Putamen (tissue), 1 donor: ENCODE data around the gene GNPTAB.
"Not testable (repeated sequence)": the region's sequence is repeated elsewhere in the genome, so short reads cannot be mapped to it uniquely, and the experiment has no call there.

Experiments
- DNase-seq: peaks from one replicate; pipeline ENCODE4 v3.0.0-alpha.2; 2016; ENCODE audit warnings: low spot score

GNPTAB gene

DNA sequence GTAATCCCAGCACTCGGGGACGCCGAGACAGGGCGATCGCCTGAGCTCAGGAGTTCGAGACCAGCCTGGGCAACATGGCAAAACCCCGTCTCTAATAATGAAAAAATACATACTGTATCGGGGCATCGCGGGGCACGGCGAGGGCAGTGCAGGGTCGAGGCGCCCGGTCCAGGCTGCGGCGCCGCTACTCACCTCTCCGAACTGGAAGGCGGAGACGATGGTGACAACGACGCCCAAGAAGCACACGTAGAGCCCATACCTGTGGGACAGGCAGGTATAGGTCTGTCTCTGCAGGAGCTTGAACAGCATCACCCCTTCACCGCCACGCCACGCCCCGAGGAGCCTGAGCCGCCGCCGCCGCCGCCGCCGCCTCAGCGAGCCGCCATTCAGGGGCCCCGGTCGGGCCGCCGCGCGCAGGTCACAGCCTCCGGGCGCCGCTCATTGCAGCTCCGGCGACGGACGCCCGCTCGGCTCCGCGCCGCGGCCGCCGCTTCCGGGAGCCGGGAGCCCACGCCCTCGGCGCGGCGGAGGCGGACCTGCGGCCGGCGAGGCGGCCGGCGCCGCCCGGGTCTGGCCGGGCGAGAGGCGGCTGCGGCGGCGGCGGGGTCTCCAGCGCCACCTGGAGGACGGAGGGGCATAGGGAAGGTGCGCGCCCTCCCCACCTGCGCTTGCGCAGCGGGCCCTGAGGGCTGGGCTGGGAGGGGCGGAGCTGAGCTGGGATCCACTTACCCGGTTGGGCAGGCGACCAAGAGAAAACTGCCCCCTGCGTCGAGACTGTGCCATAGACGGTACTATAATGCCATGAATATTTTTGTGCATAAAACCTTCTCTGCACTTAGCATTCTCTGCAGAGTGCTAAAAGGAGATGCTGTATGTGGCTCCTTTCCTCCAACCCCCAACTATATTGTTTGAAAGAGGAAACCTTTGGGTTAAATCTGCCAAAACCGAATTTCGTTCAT is at the start of gene GNPTAB:
Gene GNPTAB (minus strand): TSS at position 593 of the 959 bp plus-strand sequence. CDS start 284 bp downstream, at position 309.
- peak; percentile 91 for DNase-seq

DNA sequence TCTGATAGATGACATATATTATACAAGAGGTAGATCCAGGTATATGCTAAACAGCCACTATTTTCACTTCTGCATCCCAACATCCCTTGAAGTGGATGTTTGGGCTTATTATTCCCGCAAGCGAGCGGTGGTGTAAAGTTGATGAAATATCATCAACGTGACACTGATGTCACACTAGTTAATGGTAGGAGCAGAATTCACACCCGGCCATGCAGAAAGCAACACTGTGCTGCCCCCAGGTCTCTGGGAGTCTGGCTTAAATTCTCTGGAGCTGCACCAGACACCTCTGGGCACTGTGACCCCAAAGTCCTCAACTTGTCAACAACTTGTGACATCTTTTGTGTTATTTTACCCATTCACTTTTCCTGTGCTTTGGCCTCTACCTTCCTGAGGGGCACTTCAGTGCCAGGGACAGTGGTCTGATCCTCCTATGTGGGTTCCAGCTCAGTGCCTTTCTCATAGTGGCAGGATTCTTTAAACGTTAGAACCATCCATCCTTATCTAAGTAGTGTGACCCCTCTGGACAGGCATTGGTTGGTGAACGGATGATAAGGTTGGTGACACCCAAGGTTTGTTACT is 47.6 kb upstream of the GNPTAB start:
- no peak for DNase-seq

DNA sequence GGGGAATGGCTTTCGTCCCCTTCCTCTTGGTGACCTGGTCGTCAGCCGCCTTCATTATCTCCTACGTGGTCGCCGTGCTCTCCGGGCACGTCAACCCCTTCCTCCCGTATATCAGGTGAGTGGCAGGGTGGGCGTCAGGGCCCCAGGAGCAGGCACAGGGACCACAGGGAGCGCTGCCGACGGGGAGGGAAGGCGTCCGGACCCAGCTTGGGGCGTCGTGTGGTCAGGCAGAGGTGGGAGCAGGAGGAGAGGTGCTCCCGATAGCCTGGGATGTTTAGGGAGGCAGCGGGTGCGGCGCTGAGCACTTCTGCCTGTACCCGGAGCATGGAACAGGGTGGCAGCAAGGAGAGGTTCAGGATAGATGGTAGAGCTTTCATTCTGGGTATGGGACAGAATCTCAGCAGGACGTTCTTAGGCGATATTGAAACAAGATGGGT is 47.1 kb upstream of the GNPTAB start:
- no peak for DNase-seq

DNA sequence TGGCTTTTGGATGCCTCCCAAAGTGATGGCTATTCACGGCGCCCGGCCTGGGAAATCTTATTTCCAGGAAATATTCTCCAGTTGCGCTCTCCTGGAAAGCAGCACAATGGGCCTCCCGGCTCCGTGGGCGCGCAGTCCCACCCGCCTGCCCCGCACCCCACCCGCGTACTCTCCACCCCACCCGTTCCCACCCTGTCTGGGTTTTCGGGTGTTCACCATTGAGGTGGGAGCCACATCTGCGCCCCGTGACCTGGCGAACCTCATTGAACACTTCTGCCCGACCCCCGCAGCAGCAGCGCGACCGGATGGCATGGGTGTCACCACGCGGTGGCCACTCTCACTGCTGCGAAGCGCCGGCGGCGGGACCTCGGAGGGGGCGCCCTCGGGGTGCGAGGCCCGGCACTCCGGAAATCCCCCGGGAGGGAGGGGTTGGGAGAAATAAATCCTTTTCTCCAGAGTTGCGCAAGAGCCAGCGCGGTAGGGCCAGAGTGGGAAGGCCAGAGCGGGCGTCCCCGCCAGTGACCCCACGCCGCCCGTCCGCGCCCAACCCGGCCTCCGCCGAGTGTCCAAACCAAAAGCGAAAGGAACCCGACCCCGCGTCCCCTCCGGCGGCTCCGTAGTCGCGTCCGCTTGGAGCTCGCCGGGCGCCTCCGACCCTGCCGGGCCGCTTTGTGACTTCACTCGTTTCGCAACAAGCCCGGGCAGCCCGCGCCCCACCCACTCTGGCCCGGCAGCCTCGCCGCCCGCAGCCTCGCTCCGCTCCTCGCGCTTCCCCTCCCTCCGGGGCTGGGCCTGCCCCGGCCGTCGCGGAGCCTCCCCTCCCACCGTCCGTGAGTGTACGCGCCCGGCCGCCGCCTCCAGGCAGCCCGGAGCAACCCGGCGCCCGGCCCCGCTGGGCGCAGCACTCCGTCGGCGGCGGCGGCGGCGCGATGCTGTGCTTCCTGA is 46.4 kb upstream of the GNPTAB start, which contains the start of gene DRAM1:
Gene DRAM1 (plus strand): TSS at position 720 of the 945 bp plus-strand sequence. CDS start 210 bp downstream, at position 930.
- peak; percentile 43 for DNase-seq

DNA sequence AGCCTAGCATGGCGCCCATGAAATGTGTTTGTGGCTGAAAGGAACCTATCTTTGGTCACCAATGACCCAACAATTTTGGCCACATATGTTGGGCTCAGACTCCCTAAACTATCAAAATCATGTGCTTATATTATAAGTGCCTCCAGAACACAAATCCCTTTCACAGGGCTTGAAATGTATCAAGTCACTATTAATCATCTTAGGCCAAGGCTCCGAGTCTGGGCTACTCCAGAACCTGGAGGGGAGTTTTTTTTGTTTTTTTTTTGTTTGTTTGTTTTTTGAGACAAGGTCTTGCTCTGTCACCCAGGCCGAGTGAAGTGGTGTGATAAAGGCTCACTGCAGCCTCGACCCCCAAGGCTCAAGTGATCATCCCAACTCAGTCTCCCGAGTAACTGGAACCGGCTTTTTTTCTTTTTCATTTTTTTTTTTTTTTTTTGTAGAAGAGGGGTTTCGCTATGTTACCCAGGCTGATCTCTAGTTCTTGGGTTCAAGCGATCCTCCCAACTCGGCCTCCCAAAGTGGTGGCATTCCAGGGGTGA is 45.6 kb upstream of the GNPTAB start:
- no peak for DNase-seq

DNA sequence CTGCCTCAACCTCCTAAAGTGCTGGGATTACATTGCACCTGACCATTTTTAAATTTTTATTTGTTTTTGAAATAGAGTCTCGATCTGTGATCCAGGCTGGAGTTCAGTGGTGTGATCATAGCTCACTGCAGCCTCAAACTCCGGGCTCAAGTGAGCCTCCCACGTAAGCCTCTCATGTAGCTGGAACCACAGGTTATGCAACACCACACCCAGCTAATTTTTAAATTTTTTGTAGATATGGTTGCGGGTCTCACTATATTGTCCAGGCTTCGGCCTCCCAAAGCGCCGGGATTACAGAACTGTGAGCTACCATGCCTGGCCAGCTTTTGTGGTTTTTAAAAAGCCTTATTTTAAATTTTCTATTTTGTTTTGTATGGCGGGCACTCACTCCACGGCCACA is 44.4 kb upstream of the GNPTAB start:
- DNase-seq, result no peak

DNA sequence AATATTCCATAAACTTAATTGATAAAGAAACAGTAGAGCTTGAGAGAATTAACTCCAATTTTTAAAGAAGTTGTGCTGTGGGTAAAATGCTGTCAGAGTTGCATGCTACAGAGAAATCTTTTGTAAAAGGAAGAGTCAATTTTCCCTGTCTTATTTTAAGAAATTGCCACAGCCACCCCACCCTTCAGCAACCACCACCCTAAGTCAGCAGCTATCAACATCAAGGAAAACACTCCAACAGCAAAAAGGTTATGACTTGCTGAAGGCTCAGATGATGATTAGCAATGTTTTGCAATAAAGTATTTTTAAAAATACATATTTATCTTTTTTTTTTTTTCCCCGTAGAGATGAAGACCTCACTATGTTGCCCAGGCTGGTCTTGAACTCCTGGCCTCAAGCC is 40.2 kb upstream of the GNPTAB start:
- DNase-seq, result no peak

DNA sequence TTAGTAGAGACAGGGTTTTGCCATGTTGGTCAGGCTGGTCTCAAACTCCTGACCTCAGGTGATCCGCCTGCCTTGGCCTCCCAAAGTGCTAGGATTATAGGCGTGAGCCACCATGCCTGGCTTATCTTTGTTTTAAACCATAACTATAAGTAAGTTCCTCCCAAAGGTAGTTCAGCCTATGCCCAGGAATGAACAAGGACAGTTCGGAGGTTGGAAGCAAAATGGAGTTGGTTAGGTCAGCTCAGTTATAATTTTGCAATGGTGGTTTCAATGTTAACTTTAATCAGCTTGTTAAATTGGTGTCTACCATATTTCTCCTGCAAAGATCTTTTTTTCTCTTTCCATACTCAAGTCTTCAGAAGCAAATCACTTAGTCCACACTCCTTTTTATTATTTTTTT is 36.9 kb upstream of the GNPTAB start:
- not testable (repeated sequence) for DNase-seq

DNA sequence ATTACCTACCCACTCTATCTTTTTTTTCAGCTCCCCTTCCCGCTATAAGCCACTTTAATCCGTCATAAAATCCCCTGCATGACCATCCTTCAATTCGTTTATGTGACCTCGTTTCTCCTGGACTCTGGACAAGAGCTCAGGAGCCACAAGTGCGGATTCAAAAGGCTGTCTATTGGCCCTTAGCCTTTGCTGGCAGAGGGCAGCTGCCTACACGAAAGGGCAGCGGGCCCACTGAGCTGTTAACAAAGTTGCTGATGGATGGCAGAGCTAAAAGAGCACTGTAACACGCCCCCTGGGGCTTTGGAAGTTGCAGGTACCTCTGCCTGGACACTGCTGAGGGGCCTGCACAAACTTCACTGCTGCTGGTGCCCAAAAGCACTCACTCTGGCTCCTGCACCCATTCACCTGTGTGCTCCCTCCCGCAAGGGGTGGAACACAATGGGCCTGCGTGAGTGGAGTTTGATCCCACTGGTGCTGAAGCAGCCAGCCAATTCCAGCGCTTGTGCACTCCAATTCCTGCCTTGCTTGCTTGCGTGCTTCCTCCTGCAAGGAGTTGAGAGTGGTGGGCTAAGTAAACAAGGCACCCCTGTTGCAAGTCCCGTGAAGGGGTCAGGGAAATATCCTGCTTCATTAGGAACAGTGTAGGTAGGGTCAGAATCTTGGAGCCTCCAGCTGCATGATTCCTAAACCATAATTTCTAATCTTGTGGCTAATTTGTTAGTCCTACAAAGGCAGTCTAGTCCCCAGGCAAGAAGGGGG is 36.0 kb upstream of the GNPTAB start:
- no peak for DNase-seq

DNA sequence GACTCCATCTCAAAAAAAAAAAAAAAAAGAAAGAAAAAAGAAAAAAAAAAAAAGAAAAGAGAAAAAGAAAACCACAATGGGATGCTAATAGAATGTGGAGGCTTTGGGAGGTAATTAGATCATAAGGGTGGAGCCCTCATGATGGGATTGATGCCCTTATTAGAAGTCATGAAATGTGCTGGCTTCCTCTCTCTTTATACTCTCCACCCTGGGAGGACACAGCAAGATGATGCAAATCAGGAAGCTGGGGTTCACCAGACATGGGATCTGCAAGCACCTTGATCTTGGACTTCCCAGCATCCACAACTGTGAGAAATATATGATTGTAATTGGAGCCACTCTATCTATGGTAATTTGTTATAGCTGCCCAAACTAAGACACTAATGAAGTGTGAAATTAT is 33.2 kb upstream of the GNPTAB start:
- no peak for DNase-seq

DNA sequence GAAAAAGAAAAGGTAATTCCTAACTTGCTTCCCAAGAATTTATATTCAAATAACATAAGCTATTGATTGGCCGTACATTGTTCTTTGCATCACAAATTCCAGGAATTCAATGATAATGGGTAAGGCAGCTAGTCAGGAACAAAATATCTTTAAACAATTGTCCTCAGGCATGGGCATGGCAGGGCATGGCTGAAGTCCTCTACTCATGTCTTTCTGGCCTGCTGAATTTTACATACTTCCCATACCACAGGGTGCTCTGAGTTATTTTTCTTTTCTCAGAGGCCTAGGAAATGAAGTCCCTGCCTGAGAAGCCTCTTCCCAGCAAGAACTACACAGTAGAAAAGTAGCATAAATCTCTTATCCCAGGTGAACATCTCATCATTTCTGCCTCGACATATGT is 31.5 kb upstream of the GNPTAB start:
- DNase-seq, result no peak

DNA sequence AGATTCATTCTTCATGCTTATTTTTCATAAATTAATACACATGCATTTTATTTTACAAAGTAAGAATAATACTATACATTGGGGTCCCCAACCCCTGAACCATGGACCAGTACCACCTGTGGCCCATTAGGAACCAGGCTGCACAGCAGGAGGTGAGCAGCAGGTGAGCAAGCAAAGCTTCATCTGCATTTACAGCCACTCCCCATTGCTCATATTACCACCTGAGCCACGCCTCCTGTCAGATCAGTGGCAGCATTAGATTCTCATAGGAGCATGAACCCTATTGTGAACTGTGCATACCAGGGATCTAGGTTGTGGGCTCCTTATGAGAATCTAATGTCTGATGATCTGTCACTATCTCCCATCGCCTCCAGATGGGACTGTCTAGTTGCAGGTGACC is 30.9 kb upstream of the GNPTAB start:
- not testable (repeated sequence) for DNase-seq

DNA sequence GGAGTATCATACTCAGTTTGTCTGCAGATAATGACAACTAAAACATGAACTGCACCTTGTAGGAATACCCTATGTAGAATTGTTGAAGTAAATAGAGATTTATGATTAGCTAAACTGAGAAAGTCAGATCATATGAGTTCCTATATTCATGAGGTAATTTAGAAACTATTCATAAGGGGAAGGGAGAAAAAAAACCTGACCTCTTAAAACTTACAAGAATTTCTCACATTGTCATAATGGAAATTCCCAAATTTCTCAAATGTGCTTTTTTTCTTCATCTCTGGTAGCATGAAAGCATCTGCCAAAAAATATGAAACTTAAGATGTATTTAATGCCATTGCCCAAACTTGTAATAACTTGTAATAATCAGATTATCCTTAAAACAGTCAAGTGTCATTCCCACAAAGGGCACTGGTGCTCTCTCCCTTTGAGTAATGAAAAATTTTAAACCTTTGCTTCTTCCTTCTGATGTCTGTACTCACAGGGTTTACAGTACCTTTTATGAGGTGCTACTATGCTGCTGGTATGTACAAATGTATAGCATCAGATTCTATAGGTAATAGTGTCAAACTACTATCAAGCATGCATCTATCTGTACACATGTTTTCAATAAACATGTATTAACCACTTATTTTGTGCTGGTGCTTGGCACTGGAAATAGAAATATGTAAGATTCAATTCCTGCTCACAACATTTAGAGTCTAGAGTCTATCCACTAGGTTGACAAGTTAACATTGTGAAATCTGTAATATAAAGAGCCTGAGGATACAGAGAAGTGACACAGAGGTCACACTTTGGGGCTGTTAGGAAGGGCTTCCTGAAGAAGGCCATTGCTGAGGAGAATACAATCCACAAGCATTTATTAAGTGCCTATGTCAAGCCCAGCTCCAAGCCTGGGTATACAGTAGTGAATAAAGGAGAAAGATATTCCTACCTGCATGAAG is 29.2 kb upstream of the GNPTAB start:
- no peak for DNase-seq

DNA sequence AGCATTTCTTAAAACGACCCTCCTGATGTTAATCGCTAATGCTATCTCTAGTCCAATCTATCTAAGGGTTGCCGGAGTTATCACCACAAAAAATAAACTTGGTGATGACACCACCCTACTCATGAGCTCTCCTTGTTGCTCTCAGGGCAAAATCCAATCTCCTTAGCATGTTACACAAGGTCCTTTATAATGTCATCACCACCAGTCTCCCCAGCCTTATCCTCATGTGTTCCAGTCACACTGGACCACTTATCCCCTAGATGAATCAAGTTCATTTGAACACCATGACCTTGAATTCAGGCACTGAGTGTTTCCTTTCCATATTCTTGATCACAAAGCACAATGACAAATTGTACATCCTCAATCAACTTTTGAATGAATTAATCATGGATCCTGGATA is 27.6 kb upstream of the GNPTAB start:
- no peak for DNase-seq

DNA sequence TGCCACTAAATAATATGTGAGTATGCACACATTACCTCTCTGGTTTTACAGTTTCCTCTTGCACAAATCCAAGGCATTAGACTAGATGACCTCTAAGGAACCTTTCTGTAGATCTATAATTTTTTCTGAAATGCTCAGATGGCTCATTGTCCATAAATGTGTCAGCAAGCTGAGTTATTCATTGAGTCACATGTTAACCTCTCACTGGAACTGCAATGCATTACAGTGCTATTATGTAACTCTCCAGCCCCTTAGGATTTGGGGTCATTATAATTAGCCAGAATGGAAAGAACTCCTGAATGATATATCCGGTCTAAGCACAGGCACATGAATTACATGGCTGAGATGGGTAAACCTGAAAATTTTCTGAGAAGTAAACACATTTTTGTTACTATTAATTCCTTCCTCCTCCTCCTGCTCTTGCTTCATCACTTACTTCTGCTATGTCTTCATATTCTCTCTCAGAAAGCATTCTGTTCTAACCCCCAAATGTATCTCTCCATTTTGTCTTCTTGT is 26.3 kb upstream of the GNPTAB start:
- DNase-seq, result no peak

DNA sequence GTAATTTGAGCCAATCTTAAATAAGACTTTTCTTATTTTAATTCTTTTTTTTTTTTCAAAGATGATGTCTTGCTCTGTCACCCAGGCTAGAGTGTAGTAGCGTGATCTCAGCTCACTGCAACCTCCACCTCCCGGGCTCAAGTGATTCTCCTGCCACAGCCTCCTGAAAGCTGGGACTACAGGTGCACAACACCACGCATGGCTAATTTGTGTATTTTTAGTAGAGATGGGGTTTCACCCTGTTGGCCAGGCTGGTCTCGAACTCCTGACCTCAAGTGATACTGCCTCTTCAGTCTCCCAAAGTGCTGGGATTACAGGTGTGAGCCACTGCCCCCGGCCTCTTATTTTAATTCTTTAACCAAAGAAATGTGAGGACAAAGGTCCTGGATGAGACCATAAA is 25.9 kb upstream of the GNPTAB start:
- DNase-seq, result not testable (repeated sequence)

DNA sequence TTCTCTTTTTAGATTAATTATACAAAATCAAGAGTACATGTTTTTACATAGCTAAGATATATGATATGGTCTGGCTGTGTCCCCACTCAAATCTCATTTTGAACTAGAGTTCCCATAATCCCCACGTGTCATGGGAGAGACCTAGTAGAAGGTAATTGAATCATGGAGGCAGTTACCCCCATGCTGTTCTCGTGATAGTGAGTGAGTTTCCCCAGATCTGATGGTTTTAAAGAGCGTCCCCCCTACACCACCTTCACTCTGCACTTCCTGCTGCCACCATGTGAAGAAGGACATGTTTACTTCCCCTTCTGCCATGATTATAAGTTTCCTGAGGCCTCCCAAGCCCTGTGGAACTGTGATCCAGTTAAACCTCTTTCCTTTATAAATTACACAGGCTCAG is 25.2 kb upstream of the GNPTAB start:
- DNase-seq, result no peak

DNA sequence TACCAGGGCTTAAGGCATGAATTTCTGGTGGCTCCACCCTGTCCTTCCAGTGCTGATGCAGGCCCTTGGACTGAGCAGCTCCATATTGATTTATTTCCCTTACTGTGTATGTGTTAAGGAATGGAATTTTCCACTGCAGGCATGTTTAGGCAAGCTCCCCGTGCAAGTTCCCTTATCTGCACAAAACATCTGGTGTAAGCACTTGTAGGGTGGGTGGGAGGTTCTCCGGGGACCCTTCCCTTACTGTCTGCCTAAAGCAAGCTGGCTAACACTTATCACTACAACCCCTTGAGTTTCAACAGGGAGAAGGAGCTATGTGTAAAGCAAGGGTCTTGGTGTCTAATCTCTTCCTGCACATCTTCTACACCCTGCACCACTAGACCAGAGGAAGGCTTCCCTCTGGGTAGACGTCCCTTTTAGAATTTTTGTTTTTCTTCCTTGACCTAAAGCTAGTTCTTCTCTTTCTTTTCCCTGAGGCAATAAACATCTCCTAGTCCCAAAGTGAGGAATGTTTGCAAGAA is 24.7 kb upstream of the GNPTAB start:
- DNase-seq, result no peak

DNA sequence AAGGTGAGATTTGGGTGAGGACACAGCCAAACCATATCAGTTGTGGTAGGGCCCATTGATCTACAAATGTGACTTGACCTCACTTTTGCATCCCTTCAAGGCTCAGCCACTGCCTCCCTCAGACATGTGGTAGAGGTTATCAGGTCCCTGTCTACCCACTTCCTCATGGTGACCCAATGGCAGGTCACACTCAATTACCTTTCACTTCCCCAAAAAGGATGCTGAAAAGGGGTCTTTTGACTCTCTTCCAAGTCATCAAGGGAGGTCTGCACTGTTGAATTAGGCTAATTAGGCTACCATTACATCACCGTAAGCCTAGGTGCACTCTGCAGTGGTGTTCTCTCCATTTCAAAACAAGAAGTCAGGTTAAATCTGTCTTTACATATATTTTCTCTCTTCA is 24.0 kb upstream of the GNPTAB start:
- no peak for DNase-seq
